Right ventricle myocardium inferior (tissue), 1 donor: ENCODE measurements around the gene HSF5. TPM values are rescaled to one million over a fixed set of nuclear protein-coding genes. Genes with fewer than 3 reads are reported as not detected.

Experiments
- ATAC-seq: fragments of 200-7000 bp; cut with Tn5 transposase; one replicate; pipeline ENCODE4 v1.9.1; 2020; ENCODE audit warnings: mild to moderate bottlenecking, moderate library complexity
- DNase-seq: peaks from one replicate; pipeline ENCODE4 v3.0.0; 2021; ENCODE audit errors: missing footprints
- intact Hi-C: fragments of 100-400 bp; cut with DNase I; formaldehyde crosslinking; loops from one replicate; pipeline ENCODE4 v1.11.0; 2022
- total RNA-seq: library from RNA; stranded (reverse); fragmentation: NEBNext Ultra II Directional; extraction: Animal tissue kit (Norgen Biotek cat#: 25700); gene quantifications from one replicate; pipeline ENCODE4 v1.2.1, GENCODE V29; 2021
- donor health status: DM: no; HTN: yes; CAD: no; lungs with severe emphysema.

Gene HSF5
- total RNA-seq, 1 donor from 2014 or later: not detected

- ATAC-seq (no peak), DNase-seq (no peak)
- intact Hi-C loops: no loop called here
Observed at GRCh38 chr17:58432806-58433573, 55.2 kb downstream of the HSF5 start.

GRCh38 chr17:58427807-58428206 is 60.4 kb downstream of the HSF5 start:
- intact Hi-C loops: no loop called here
- DNase-seq: no peak
- no peak for ATAC-seq

- intact Hi-C loops: no loop called here
- DNase-seq: no peak
- no peak for ATAC-seq
Observed at GRCh38 chr17:58421711-58422110, 66.5 kb downstream of the HSF5 start.

- intact Hi-C loops: no loop called here
- DNase-seq (no peak), ATAC-seq (no peak)
Observed at GRCh38 chr17:58420827-58421226, 67.4 kb downstream of the HSF5 start.

- peak; percentile 78 for DNase-seq
- intact Hi-C loops: loop anchor here (1.0 to 10.0 kb wide), 2 partner anchors 65 to 93 kb away; partner anchors contain the start of genes SUPT4H1 and TSPOAP1
- peak; percentile 99 for ATAC-seq
Observed at GRCh38 chr17:58417300-58418092, 70.7 kb downstream of the HSF5 start, which contains the start of gene RNF43. Gene RNF43 (minus strand): TSS chr17:58417534. CDS start chr17:58415577, 1,957 bp downstream.

- intact Hi-C loops: loop anchor here (1.0 to 10.0 kb wide), 2 partner anchors 65 to 92 kb away; partner anchors contain the start of genes SUPT4H1 and TSPOAP1
- ATAC-seq: no peak
- DNase-seq: no peak
Observed at GRCh38 chr17:58416937-58417299, 71.3 kb downstream of the HSF5 start.

- ATAC-seq: no peak
- no peak for DNase-seq
- intact Hi-C loops: loop anchor here (10.0 kb wide), 1 partner anchor 92 kb away; the partner anchor contains the start of gene TSPOAP1
Observed at GRCh38 chr17:58416396-58416795, 71.8 kb downstream of the HSF5 start.

GRCh38 chr17:58415371-58416055 is 72.7 kb downstream of the HSF5 start:
- DNase-seq: no peak
- peak; percentile 51 for ATAC-seq
- intact Hi-C loops: loop anchor here (10.0 kb wide), 1 partner anchor 91 kb away; the partner anchor contains the start of gene TSPOAP1

GRCh38 chr17:58414596-58414997 is 73.6 kb downstream of the HSF5 start:
- intact Hi-C loops: loop anchor here (10.0 kb wide), 1 partner anchor 90 kb away; the partner anchor contains the start of gene TSPOAP1
- ATAC-seq (no peak), DNase-seq (no peak)

GRCh38 chr17:58413684-58414083 is 74.5 kb downstream of the HSF5 start:
- intact Hi-C loops: loop anchor here (10.0 kb wide), 1 partner anchor 89 kb away; the partner anchor contains the start of gene TSPOAP1
- DNase-seq (no peak), ATAC-seq (no peak)

- DNase-seq (no peak), ATAC-seq (no peak)
- intact Hi-C loops: loop anchor here (10.0 kb wide), 1 partner anchor 88 kb away; the partner anchor contains the start of gene TSPOAP1
Observed at GRCh38 chr17:58412961-58413586, 75.1 kb downstream of the HSF5 start.

GRCh38 chr17:58412064-58412703 is 76.0 kb downstream of the HSF5 start:
- DNase-seq: no peak
- intact Hi-C loops: loop anchor here (10.0 kb wide), 1 partner anchor 87 kb away; the partner anchor contains the start of gene TSPOAP1
- no peak for ATAC-seq

- no peak for DNase-seq
- no peak for ATAC-seq
- intact Hi-C loops: loop anchor here (10.0 kb wide), 1 partner anchor 87 kb away; the partner anchor contains the start of gene TSPOAP1
Observed at GRCh38 chr17:58411408-58411894, 76.8 kb downstream of the HSF5 start.

GRCh38 chr17:58410714-58411407 is 77.3 kb downstream of the HSF5 start:
- intact Hi-C loops: loop anchor here (10.0 kb wide), 1 partner anchor 86 kb away; the partner anchor contains the start of gene TSPOAP1
- ATAC-seq (no peak), DNase-seq (no peak)

GRCh38 chr17:58409432-58409831 is 78.8 kb downstream of the HSF5 start:
- ATAC-seq (no peak), DNase-seq (no peak)
- intact Hi-C loops: no loop called here

- DNase-seq (no peak), ATAC-seq (no peak)
- intact Hi-C loops: no loop called here
Observed at GRCh38 chr17:58403311-58403710, 84.9 kb downstream of the HSF5 start.

GRCh38 chr17:58402679-58403078 is 85.5 kb downstream of the HSF5 start:
- intact Hi-C loops: no loop called here
- no peak for ATAC-seq
- DNase-seq: no peak
